Activated CD8-positive, alpha-beta memory T cell treated with anti-CD3 and anti-CD28 coated beads, Interleukin-2, amount 10 ng/mL, durations not matched to agents 7 days and 5 days (primary cell): Measurements from ENCODE around the gene ZNF431. TPM values are rescaled to one million over a fixed set of nuclear protein-coding genes. Genes with fewer than 3 reads are reported as not detected.

Experiments used
- ATAC-seq: fragments of 150-1000 bp; cut with Tn5 transposase; one replicate; pipeline ENCODE4 v1.10.0; 2021; ENCODE audit warnings: moderate library complexity
- CTCF ChIA-PET: fragments of 350-600 bp; sonication (Branson Sonifier 250); formaldehyde crosslinking; loops from one replicate; lab custom pipeline; 2021; ENCODE audit warnings: antibody characterized with exemption; lab: Charles Lee
- DNase-seq: peaks from one replicate; pipeline ENCODE4 v3.0.0-alpha.2; 2020
- H3K27ac Mint-ChIP-seq: one replicate; pipeline ENCODE4 v1.8.0; 2021; ENCODE audit warnings: mild to moderate bottlenecking, mixed read lengths
- H3K27me3 Mint-ChIP-seq: one replicate; pipeline ENCODE4 v1.8.0; 2021; ENCODE audit warnings: mixed read lengths
- H3K36me3 Mint-ChIP-seq: one replicate; pipeline ENCODE4 v1.8.0; 2021; ENCODE audit warnings: mild to moderate bottlenecking, mixed read lengths
- H3K4me1 Mint-ChIP-seq: one replicate; pipeline ENCODE4 v1.8.0; 2021; ENCODE audit warnings: mixed read lengths
- H3K4me3 Mint-ChIP-seq: one replicate; pipeline ENCODE4 v1.8.0; 2021; ENCODE audit warnings: mild to moderate bottlenecking, moderate library complexity, mixed read lengths
- H3K9me3 Mint-ChIP-seq: one replicate; pipeline ENCODE4 v1.8.0; 2022; ENCODE audit warnings: low read depth, mixed read lengths
- total RNA-seq, 2 experiments: library from RNA; stranded (reverse); gene quantifications; one replicate each; pipeline ENCODE4 v1.2.3, GENCODE V29; 2021

The ZNF431 gene
- 10 to 100 TPM; 19.2 to 22.4 TPM for total RNA-seq

DNA sequence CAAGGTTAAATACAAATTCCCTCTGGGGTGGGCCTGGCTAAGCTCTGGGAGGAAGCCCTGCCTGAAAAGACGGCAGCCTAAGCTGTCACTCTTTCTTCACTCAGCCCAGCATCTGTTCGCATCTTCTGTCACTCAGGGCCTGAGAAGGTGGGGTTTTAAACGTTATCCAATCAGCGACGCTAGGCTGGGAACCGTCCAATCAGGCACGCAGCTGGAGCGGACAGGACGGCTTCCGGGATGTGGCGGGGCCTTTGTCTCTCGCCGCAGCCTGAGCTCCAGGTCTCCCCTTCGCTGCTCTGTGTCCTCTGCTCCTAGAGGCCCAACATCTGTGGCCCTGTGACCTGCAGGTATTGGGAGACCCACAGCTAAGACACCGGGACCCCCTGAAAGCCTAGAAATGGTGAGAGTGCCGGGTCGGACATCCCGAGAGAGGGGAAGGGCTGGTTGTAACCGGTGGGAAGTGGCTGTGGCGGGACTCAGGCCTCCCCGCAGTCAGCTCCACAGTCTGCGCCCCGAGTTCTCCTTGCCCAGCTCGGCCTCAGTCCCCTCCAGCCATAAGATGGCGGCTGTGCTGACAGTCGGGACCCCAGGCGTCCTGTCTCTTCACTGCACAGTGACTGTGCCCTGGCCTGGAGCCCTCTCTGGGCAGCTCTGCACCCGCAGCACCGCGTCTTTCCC lies at the start of gene ZNF431:
Gene ZNF431 (plus strand): TSS at position 254 of the 678 bp plus-strand sequence. CDS start 144 bp downstream, at position 398.
- H3K27me3 Mint-ChIP-seq, result no peaks in the 10 kb centered on the region
- ATAC-seq, result peak; percentile 100
- peaks cover 12% of the 10 kb centered on the region for H3K9me3 Mint-ChIP-seq
- H3K27ac Mint-ChIP-seq, result peak within 1 kb of the TSS; percentile 99
- peak within 1 kb of the TSS; percentile 97 for H3K4me3 Mint-ChIP-seq
- CTCF ChIA-PET, result interaction anchor here (0.8 to 1.1 kb wide), 2 partner anchors 114 to 121 kb away, joined by 3 to 4 read pairs; partner anchors contain the start of gene ZNF430
- peaks cover 23% of the 10 kb centered on the region for H3K4me1 Mint-ChIP-seq
- peak; percentile 96 for DNase-seq
- peaks cover 55% of the 10 kb centered on the region for H3K36me3 Mint-ChIP-seq

DNA sequence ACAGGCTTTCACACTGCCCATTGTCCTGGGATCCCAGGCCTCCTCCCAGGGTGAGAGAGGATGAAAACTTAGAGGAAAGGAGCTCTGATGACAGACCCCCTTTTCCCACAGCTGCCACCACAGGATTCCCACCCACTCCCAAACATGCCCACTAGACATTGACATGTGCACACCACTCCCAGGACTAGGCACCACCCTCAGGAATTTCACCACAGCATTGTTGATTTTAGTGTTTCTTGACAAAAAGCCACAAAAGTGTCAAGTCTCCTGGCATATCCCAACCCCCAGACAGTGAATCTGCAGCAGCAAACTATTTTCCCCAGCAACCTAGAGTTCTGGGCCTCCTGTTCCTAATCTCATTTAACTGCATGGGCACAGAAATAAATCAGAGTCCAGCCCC lies 49.7 kb upstream of the ZNF431 start:
- H3K4me1 Mint-ChIP-seq, result peaks cover 4% of the 10 kb centered on the region
- H3K27me3 Mint-ChIP-seq, result no peaks in the 10 kb centered on the region
- DNase-seq (no peak), ATAC-seq (no peak)
- H3K36me3 Mint-ChIP-seq, result peaks cover 68% of the 10 kb centered on the region
- H3K27ac Mint-ChIP-seq, result no peak overlapping the region
- CTCF ChIA-PET, result interaction anchor here (1.3 kb wide), 1 partner anchor 61 kb away, joined by 4 read pairs; no protein-coding TSS in a partner anchor
- no peak overlapping the region for H3K4me3 Mint-ChIP-seq
- H3K9me3 Mint-ChIP-seq, result no peaks in the 10 kb centered on the region

DNA sequence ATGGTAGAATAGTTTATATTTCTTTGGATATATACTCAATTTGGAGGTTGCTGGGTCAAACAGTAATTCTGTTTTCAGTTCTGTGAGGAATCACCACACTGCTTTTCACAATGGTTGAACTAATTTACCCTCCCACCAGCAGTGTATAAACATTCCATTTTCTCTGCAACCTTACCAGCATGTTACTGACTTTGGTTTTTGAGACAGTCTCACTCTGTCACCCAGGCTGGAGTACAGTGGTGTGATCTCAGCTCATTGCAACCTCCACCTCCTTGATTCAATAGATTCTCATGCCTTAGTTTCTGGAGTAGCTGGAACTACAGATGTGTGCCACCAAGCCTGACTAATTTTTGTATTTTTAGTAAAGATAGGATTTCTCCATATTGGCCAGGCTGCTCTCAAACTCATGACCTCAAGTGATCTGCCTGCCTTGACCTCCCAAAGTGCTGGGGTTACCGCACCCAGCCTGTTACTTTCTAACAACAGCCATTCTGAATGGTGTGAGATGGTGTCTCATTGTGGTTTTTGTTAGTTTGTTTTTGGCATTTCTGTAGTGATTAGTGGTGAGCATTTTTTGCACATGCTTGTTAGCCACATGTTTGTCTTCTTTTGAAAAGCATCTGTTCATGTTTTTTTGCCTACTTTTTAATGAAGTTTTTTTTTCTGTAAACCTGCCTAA lies 47.4 kb upstream of the ZNF431 start:
- peaks cover 71% of the 10 kb centered on the region for H3K36me3 Mint-ChIP-seq
- CTCF ChIA-PET, result no interaction called here
- H3K9me3 Mint-ChIP-seq, result peaks cover 3% of the 10 kb centered on the region
- H3K27ac Mint-ChIP-seq, result no peak overlapping the region
- no peak for ATAC-seq
- peaks cover 4% of the 10 kb centered on the region for H3K4me1 Mint-ChIP-seq
- no peak for DNase-seq
- H3K27me3 Mint-ChIP-seq, result no peaks in the 10 kb centered on the region
- H3K4me3 Mint-ChIP-seq, result no peak overlapping the region

DNA sequence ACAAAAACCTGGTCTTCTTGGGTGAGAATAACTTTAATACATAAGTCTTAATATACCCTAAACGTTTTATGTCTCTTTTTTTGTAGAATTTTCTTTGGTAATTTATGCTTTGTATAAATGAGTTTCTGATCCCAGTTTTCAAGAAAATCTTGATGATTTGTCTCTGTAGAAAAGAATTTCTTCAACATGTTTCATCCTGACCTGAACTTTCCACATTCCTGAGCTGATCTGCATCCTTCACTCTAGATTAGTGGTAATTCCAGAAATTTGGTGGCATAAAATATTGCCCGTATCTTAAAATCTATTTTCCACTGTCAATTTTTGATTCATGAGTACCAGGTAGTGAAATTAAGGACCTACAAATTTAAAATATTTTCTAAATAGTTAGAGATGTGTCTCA lies 43.5 kb upstream of the ZNF431 start:
- DNase-seq (no peak), ATAC-seq (no peak)
- H3K27ac Mint-ChIP-seq, result no peak overlapping the region
- H3K27me3 Mint-ChIP-seq, result no peaks in the 10 kb centered on the region
- peaks cover 3% of the 10 kb centered on the region for H3K9me3 Mint-ChIP-seq
- CTCF ChIA-PET, result no interaction called here
- H3K4me3 Mint-ChIP-seq, result no peak overlapping the region
- H3K36me3 Mint-ChIP-seq, result peaks cover 71% of the 10 kb centered on the region
- peaks cover 16% of the 10 kb centered on the region for H3K4me1 Mint-ChIP-seq

GRCh38 chr19:21101521-21102242 lies 40.2 kb upstream of the ZNF431 start:
- H3K36me3 Mint-ChIP-seq, result peaks cover 78% of the 10 kb centered on the region
- H3K4me1 Mint-ChIP-seq, result peaks cover 12% of the 10 kb centered on the region
- ATAC-seq (peak; percentile 76), DNase-seq (peak; percentile 56)
- H3K9me3 Mint-ChIP-seq, result peaks cover 6% of the 10 kb centered on the region
- H3K27me3 Mint-ChIP-seq, result no peaks in the 10 kb centered on the region
- H3K4me3 Mint-ChIP-seq, result no peak overlapping the region
- peak overlapping the region; percentile 3 for H3K27ac Mint-ChIP-seq
- CTCF ChIA-PET, result no interaction called here

DNA sequence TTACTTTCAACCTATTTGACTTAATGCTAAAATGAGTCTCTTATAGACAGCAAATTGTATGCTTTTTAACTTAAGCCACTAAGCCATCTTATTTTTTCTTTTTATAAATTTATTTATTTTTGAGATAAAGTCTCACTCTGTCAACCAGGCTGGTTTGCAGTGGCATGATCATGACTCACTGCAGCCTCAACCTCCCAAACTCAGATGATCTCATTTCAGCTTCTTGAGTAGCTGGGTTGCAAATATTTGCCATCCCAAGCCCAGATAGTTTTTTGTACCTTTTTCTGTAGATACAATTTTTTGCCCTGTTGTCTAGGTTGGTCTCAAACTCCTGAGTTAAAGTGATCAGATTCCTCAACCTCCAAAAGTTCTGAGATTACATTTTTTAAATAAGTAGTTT lies 32.7 kb upstream of the ZNF431 start:
- Mint-ChIP-seq H3K36me3 (peaks cover 87% of the 10 kb centered on the region), H3K4me3 (no peak overlapping the region)

GRCh38 chr19:21110183-21110582 lies 31.7 kb upstream of the ZNF431 start:
- no peaks in the 10 kb centered on the region for H3K27me3 Mint-ChIP-seq
- no peak for DNase-seq
- H3K4me3 Mint-ChIP-seq, result no peak overlapping the region
- peaks cover 25% of the 10 kb centered on the region for H3K9me3 Mint-ChIP-seq
- CTCF ChIA-PET, result interaction anchor here (1.0 kb wide), 1 partner anchor 374 kb away, joined by 3 read pairs; no protein-coding TSS in a partner anchor
- no peak for ATAC-seq
- no peaks in the 10 kb centered on the region for H3K4me1 Mint-ChIP-seq
- H3K36me3 Mint-ChIP-seq, result peaks cover 85% of the 10 kb centered on the region
- no peak overlapping the region for H3K27ac Mint-ChIP-seq

More for the DNA sequence above, 32.7 kb upstream of the ZNF431 start:
- Mint-ChIP-seq H3K4me1 (no peaks in the 10 kb centered on the region), H3K9me3 (peaks cover 18% of the 10 kb centered on the region), H3K27me3 (no peaks in the 10 kb centered on the region), H3K27ac (no peak overlapping the region)
- CTCF ChIA-PET, result no interaction called here
- DNase-seq (no peak), ATAC-seq (no peak)

- CTCF ChIA-PET, result no interaction called here
- ATAC-seq, result no peak
- no peak overlapping the region for H3K27ac Mint-ChIP-seq
- no peak overlapping the region for H3K4me3 Mint-ChIP-seq
- H3K4me1 Mint-ChIP-seq, result no peaks in the 10 kb centered on the region
- DNase-seq, result no peak
- H3K36me3 Mint-ChIP-seq, result peaks cover 85% of the 10 kb centered on the region
- H3K27me3 Mint-ChIP-seq, result no peaks in the 10 kb centered on the region
- peaks cover 36% of the 10 kb centered on the region for H3K9me3 Mint-ChIP-seq
Observed at GRCh38 chr19:21115430-21115829, 26.4 kb upstream of the ZNF431 start.

- Mint-ChIP-seq H3K36me3 (peaks cover 76% of the 10 kb centered on the region), H3K9me3 (peaks cover 36% of the 10 kb centered on the region), H3K27me3 (no peaks in the 10 kb centered on the region), H3K27ac (no peak overlapping the region), H3K4me3 (no peak overlapping the region), H3K4me1 (no peaks in the 10 kb centered on the region)
- CTCF ChIA-PET, result no interaction called here
- DNase-seq, result no peak
- ATAC-seq, result no peak
Observed at GRCh38 chr19:21117041-21117907, 24.6 kb upstream of the ZNF431 start.

DNA sequence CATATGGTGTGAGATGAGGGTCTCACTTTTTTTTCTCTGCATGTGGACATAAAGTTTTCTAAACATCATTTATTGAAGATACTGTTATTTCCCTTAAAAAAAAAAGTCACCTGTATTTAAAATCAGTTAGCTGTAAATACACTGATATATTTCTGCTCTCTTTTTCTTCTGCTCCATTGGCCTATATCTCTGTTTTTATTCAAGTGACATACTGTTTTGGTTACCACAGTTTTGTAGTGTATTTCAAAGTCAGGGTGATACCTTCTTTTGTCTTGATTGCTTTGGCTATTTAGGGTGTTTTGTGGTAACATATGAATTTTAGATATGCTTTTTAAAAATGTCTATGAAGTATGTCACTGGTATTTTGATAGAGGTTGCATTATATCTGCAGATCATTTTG lies 15.8 kb upstream of the ZNF431 start:
- no peak overlapping the region for H3K27ac Mint-ChIP-seq
- ATAC-seq (no peak), DNase-seq (no peak)
- H3K4me1 Mint-ChIP-seq, result no peaks in the 10 kb centered on the region
- H3K9me3 Mint-ChIP-seq, result peaks cover 8% of the 10 kb centered on the region
- H3K4me3 Mint-ChIP-seq, result no peak overlapping the region
- CTCF ChIA-PET, result no interaction called here
- no peaks in the 10 kb centered on the region for H3K27me3 Mint-ChIP-seq
- H3K36me3 Mint-ChIP-seq, result peaks cover 32% of the 10 kb centered on the region

GRCh38 chr19:21127001-21127400 lies 14.8 kb upstream of the ZNF431 start:
- DNase-seq (no peak), ATAC-seq (no peak)
- Mint-ChIP-seq H3K4me3 (no peak overlapping the region), H3K4me1 (no peaks in the 10 kb centered on the region), H3K36me3 (peaks cover 26% of the 10 kb centered on the region), H3K27me3 (no peaks in the 10 kb centered on the region), H3K27ac (no peak overlapping the region), H3K9me3 (peaks cover 8% of the 10 kb centered on the region)
- CTCF ChIA-PET, result interaction anchor here (0.6 kb wide), 1 partner anchor 102 kb away, joined by 3 read pairs; no protein-coding TSS in a partner anchor

GRCh38 chr19:21127898-21128297 lies 13.9 kb upstream of the ZNF431 start:
- Mint-ChIP-seq H3K36me3 (peaks cover 19% of the 10 kb centered on the region), H3K27me3 (no peaks in the 10 kb centered on the region), H3K9me3 (peaks cover 8% of the 10 kb centered on the region), H3K27ac (no peak overlapping the region), H3K4me3 (no peak overlapping the region), H3K4me1 (no peaks in the 10 kb centered on the region)
- DNase-seq (no peak), ATAC-seq (no peak)
- CTCF ChIA-PET, result no interaction called here
